ENCODE measurements around the gene SCML2. TPM values are rescaled to one million over a fixed set of nuclear protein-coding genes. Genes with fewer than 3 reads are reported as not detected.

SCML2 gene
- 2.7 and 4.4 TPM in 2 replicates for total RNA-seq

GRCh38 chrX:18354369-18355223, at the start of gene SCML2:
TSS of gene SCML2 (minus strand) at chrX:18354688. CDS start at chrX:18334071, 20,617 bp downstream.

GRCh38 chrX:18220786-18221185, 133.7 kb downstream of the SCML2 start, which contains the start of gene BEND2:
TSS of gene BEND2 (minus strand) at chrX:18220886. CDS start at chrX:18220750, 136 bp downstream.

Small RNA genes lying within 50 kb of the gene (small RNA-seq; reads per million reads assigned to genes)
- gene RF00019 (not detected), gene TMSB10P2 (not detected)

Other genes starting within 250 kb of the SCML2 start
- not detected in 2 replicates for gene BEND2, start 133.8 kb downstream of the SCML2 start, total RNA-seq
- gene CDKL5, start 70.9 kb upstream of the SCML2 start, total RNA-seq = 3.7 and 4.0 TPM in 2 replicates